Astrocyte (in vitro differentiated cells and primary cell): ENCODE results near the gene IL9.

Experiments
- EZH2 ChIP-seq: IDR thresholded peaks from 2 replicates; pipeline ENCODE4 v1.6.1; 2012; ENCODE audit warnings: mild to moderate bottlenecking, low read length, inconsistent platforms; ENCODE audit not compliant: insufficient read depth
- TF ChIP-seq, protein P1 (sequence below): IDR thresholded peaks from 2 replicates; pipeline ENCODE4 v1.5.1; 2011; ENCODE audit warnings: low read depth, mild to moderate bottlenecking, inconsistent platforms, low read length, moderate library complexity; ENCODE audit not compliant: insufficient read depth

DNA sequence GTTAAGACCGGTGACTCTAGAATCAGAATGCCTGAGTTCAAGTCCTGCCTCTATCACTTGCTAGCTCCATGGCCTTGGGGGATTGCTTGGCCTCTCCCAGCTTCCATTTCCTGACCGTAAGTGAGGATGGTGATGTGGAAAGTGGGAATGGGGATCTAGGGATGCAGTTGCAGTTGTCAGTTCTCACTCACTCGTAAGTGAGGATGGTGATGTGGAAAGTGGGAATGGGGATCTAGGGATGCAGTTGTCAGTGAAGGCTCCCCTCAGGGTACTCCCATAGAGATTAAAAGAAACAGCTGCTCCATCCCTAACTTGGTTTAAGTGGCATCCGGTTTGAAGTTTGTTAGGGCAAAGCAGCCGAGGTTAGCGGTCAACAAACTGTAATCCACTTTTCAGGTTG lies 3.0 kb upstream of the IL9 start:
- TF ChIP-seq, protein P1, sequence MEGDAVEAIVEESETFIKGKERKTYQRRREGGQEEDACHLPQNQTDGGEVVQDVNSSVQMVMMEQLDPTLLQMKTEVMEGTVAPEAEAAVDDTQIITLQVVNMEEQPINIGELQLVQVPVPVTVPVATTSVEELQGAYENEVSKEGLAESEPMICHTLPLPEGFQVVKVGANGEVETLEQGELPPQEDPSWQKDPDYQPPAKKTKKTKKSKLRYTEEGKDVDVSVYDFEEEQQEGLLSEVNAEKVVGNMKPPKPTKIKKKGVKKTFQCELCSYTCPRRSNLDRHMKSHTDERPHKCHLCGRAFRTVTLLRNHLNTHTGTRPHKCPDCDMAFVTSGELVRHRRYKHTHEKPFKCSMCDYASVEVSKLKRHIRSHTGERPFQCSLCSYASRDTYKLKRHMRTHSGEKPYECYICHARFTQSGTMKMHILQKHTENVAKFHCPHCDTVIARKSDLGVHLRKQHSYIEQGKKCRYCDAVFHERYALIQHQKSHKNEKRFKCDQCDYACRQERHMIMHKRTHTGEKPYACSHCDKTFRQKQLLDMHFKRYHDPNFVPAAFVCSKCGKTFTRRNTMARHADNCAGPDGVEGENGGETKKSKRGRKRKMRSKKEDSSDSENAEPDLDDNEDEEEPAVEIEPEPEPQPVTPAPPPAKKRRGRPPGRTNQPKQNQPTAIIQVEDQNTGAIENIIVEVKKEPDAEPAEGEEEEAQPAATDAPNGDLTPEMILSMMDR: no peak
- TF ChIP-seq EZH2: no peak
